Measurements from ENCODE around the gene SLC9B2. TPM values are rescaled to one million over a fixed set of nuclear protein-coding genes. Genes with fewer than 3 reads are reported as not detected.
A peak's percentile ranks its signal among the peaks of the same experiment; 100 is the strongest.

The SLC9B2 gene
- total and polyA plus RNA-seq, 10 of the 15 experiments (the other 5 are each of a cell fraction or from before 2014, with no cell fraction given) = 8.9 to 32.5 (median 25.3) TPM

DNA sequence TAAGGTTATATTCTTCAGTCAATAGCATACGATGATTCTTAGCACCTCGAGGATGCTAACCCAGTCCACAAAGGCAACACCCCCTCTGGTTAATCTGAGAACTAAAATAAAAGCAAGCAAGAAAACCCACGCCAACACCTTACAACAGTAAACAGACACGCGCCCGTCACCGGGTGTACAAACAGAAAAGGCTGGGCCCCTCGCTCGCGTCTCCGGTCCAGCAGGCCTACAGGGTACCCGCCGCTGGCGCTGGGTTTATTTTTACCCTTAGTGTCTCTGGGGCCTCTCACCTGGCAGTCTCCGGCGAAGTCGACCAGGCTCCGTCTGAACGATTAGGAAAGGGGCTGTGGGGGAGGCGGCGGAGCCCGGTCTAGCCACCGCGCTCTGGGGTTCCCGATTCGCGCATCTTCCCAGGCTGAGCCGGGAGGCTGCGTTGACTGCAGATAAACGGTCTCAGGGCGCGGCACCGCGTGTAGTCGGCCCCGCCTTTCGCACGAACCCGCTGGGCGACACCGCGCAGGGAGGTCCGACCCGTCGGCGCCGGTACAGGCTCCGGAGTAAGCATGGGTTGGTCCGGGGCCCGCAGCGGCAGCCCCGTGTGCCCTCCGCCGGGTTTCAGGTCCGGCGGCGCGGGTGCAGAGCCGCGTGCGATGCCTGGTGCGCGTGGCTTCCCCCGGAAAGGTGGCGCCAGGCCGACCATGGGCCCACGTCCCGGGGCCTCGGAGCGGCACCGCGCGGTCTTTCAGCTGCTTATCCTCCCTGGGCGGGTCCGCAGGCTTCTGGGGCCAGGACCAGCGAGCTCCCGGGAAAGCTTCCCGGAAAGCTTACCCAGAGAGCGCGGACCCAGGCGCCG lies 441 bp downstream of the SLC9B2 start (continued):
- TF ChIP-seq, protein P1, sequence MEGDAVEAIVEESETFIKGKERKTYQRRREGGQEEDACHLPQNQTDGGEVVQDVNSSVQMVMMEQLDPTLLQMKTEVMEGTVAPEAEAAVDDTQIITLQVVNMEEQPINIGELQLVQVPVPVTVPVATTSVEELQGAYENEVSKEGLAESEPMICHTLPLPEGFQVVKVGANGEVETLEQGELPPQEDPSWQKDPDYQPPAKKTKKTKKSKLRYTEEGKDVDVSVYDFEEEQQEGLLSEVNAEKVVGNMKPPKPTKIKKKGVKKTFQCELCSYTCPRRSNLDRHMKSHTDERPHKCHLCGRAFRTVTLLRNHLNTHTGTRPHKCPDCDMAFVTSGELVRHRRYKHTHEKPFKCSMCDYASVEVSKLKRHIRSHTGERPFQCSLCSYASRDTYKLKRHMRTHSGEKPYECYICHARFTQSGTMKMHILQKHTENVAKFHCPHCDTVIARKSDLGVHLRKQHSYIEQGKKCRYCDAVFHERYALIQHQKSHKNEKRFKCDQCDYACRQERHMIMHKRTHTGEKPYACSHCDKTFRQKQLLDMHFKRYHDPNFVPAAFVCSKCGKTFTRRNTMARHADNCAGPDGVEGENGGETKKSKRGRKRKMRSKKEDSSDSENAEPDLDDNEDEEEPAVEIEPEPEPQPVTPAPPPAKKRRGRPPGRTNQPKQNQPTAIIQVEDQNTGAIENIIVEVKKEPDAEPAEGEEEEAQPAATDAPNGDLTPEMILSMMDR (IDR thresholded peaks at IDR 0.05 in 2 of 3, conservative IDR thresholded peaks at IDR 0.05 in 1 of 3; ENCODE audit: control insufficient read depth in 2 of 3, extremely low read depth in 1 of 3, insufficient read depth in 1 of 3, low read depth in 3 of 3, low read length in 3 of 3) = 0 out of 6 replicates have a peak, but pooled peaks of 1 of the 3 experiments have one; percentile 11
- TF ChIP-seq, protein P2, sequence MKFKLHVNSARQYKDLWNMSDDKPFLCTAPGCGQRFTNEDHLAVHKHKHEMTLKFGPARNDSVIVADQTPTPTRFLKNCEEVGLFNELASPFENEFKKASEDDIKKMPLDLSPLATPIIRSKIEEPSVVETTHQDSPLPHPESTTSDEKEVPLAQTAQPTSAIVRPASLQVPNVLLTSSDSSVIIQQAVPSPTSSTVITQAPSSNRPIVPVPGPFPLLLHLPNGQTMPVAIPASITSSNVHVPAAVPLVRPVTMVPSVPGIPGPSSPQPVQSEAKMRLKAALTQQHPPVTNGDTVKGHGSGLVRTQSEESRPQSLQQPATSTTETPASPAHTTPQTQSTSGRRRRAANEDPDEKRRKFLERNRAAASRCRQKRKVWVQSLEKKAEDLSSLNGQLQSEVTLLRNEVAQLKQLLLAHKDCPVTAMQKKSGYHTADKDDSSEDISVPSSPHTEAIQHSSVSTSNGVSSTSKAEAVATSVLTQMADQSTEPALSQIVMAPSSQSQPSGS (IDR thresholded peaks at IDR 0.05; ENCODE audit: low read length) = no peak
- no peak for TF ChIP-seq KDM1A (IDR thresholded peaks at IDR 0.05; ENCODE audit: borderline replicate concordance)
- TF ChIP-seq MTA3 (IDR thresholded peaks at IDR 0.05; ENCODE audit: borderline replicate concordance, low read length) = no peak; the same call in 1 of the 2 replicates
- TF ChIP-seq YBX1 (IDR thresholded peaks at IDR 0.05) = no peak
- no peak for TF ChIP-seq ZZZ3 (IDR thresholded peaks at IDR 0.05; ENCODE audit: control insufficient read depth, insufficient read length, low read depth)
- TF ChIP-seq, protein P3, sequence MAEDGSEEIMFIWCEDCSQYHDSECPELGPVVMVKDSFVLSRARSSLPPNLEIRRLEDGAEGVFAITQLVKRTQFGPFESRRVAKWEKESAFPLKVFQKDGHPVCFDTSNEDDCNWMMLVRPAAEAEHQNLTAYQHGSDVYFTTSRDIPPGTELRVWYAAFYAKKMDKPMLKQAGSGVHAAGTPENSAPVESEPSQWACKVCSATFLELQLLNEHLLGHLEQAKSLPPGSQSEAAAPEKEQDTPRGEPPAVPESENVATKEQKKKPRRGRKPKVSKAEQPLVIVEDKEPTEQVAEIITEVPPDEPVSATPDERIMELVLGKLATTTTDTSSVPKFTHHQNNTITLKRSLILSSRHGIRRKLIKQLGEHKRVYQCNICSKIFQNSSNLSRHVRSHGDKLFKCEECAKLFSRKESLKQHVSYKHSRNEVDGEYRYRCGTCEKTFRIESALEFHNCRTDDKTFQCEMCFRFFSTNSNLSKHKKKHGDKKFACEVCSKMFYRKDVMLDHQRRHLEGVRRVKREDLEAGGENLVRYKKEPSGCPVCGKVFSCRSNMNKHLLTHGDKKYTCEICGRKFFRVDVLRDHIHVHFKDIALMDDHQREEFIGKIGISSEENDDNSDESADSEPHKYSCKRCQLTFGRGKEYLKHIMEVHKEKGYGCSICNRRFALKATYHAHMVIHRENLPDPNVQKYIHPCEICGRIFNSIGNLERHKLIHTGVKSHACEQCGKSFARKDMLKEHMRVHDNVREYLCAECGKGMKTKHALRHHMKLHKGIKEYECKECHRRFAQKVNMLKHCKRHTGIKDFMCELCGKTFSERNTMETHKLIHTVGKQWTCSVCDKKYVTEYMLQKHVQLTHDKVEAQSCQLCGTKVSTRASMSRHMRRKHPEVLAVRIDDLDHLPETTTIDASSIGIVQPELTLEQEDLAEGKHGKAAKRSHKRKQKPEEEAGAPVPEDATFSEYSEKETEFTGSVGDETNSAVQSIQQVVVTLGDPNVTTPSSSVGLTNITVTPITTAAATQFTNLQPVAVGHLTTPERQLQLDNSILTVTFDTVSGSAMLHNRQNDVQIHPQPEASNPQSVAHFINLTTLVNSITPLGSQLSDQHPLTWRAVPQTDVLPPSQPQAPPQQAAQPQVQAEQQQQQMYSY (CRISPR knock-in tag; IDR thresholded peaks at IDR 0.05) = no peak
- no peak for TF ChIP-seq TCF12 (IDR thresholded peaks at IDR 0.05; ENCODE audit: low read depth, low read length)
- no peak for TF ChIP-seq EGR1 (IDR thresholded peaks at IDR 0.05; ENCODE audit: borderline replicate concordance in 1 of 2, low read depth in 2 of 2, low read length in 2 of 2)
- TF ChIP-seq KLF5 (IDR thresholded peaks at IDR 0.05; ENCODE audit: partially characterized antibody) = peak; percentile 35
- no peak; the same call in 1 of the 2 replicates for TF ChIP-seq POLR2AphosphoS2 (IDR thresholded peaks at IDR 0.05; ENCODE audit: low read depth, low read length)
- TF ChIP-seq, protein P4, sequence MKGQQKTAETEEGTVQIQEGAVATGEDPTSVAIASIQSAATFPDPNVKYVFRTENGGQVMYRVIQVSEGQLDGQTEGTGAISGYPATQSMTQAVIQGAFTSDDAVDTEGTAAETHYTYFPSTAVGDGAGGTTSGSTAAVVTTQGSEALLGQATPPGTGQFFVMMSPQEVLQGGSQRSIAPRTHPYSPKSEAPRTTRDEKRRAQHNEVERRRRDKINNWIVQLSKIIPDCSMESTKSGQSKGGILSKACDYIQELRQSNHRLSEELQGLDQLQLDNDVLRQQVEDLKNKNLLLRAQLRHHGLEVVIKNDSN (IDR thresholded peaks at IDR 0.05; ENCODE audit: borderline replicate concordance, extremely low read length, insufficient read depth, low read depth, low read length) = no peak
- no peak for TF ChIP-seq JUNB (IDR thresholded peaks at IDR 0.05)
- TF ChIP-seq NFIC (IDR thresholded peaks at IDR 0.05; ENCODE audit: low read depth, low read length) = no peak
- no peak for TF ChIP-seq HDGF (IDR thresholded peaks at IDR 0.05)
- TF ChIP-seq, protein P5, sequence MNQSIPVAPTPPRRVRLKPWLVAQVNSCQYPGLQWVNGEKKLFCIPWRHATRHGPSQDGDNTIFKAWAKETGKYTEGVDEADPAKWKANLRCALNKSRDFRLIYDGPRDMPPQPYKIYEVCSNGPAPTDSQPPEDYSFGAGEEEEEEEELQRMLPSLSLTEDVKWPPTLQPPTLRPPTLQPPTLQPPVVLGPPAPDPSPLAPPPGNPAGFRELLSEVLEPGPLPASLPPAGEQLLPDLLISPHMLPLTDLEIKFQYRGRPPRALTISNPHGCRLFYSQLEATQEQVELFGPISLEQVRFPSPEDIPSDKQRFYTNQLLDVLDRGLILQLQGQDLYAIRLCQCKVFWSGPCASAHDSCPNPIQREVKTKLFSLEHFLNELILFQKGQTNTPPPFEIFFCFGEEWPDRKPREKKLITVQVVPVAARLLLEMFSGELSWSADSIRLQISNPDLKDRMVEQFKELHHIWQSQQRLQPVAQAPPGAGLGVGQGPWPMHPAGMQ (IDR thresholded peaks at IDR 0.05; ENCODE audit: borderline replicate concordance) = no peak
- TF ChIP-seq BCL11A (IDR thresholded peaks at IDR 0.05; ENCODE audit: low read depth, low read length) = no peak
- no peak; the same call in 1 of the 2 replicates for TF ChIP-seq YY1 (IDR thresholded peaks at IDR 0.05; ENCODE audit: low read depth, low read length)
- peak; percentile 4; the same call in 1 of the 2 replicates for TF ChIP-seq CBX5 (IDR thresholded peaks at IDR 0.05; ENCODE audit: low read depth)
- TF ChIP-seq CREM (IDR thresholded peaks at IDR 0.05; ENCODE audit: low read depth) = no peak
